Stimulated activated CD4-positive, alpha-beta T cell treated with anti-CD3 and anti-CD28 coated beads, Interleukin-4, amount 100 ng/mL, for 24 hours (primary cell): ENCODE measurements around the gene HSPA12B.

Experiments
- DNase-seq: peaks from one replicate; pipeline ENCODE4 v3.0.0-alpha.2; 2020

Gene HSPA12B

DNA sequence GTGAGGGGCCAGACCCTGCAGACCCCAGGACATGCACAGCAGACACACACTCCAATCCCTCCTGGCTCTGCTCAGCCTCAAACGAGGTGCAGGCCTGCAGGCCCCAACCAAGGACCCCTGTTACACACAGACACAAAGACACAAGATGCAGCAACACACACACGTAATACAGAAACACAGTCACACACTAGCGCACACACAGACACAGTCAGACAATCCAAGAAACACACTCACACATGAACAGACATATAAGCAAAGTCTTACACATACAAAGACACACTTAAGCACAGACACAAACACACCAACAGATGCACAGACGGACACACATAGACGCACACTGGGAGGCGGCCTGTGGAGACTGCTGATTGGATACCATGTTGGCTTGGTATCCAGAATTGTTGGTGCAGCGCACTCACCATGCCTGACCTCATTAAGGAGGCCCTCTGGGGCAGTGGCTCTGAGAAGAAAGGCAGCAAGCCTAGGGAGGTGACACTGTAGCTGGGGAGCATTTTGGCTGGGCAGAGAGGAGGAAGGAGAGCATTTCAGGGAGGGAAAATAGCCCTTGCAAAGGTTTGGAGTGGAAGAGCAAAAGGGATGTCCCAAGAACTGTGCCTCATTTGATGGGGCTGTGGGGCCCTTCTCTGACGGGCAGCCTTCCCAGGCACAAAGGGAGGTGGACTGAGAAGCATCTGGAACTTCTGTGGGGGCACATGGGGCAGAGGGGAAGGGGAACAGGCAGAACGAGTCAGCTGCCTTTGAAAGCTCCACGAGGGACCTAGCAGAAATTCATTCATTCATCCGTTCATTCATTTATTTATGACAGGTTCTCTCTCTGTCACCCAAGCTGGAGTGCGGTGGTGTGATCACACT, 1.4 kb upstream of the HSPA12B start:
- no peak for DNase-seq

DNA sequence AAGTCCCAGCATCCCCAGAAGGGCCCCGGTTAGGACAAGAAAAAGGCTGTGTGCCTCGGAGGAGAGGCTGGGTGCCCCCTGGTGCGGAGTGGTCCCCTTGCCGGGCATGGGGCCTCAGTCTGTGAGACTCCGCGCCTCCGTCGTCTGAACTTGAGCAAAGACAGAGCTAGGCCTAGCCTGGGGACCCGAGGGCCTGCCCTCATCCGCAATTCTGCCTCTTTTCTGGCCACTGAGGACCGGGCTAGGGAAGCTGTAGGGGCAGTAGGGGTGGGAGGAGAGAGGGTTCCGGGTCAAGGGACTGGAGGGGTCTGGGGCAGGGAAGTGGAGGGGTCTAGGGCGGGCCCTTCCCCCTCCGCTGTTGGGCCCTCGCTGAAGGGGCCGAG, 550 bp upstream of the HSPA12B start:
- no peak for DNase-seq

DNA sequence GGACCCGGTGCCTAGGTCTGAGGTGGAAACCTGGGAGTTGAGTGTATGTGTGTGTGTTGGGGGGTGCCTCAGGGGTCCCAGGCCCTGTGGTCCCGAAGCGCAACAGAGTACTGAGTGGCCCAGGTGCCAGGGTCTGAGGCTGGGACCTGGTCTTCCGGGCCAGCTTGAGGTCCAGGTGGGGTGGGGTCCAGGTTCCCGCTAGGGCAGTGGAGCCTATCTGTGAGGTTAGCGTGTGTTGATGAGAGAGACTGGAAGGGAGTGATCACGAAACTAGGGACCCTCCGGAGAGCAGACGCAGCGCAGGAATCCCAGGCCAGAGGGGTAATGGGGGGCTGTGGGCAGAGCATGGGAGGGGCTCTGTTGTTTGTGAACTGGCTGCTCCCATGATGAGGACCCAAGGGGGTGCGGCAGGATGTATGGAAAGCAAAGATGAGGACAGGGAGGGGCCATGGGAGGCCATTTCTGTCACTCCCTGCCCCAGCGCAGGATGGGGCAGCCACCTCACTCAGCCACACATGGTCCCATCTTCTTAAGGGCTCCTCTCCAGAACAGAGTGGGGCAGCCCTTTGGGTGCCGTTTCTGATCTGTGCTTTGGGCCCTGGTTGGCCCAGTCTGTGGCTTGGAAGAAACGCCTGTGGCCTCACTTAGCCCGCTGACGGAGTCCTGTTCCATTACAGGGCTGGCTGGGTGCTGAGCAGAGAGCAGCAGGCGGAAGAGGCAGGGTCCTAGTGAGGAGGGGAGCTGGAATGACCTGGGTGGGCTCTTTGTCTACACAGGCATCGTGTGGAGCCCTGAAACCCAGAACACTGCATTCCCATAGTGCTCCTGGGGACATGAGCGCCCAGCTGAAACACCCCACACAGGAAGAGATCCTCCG, 872 bp downstream of the HSPA12B start:
- DNase-seq = no peak

DNA sequence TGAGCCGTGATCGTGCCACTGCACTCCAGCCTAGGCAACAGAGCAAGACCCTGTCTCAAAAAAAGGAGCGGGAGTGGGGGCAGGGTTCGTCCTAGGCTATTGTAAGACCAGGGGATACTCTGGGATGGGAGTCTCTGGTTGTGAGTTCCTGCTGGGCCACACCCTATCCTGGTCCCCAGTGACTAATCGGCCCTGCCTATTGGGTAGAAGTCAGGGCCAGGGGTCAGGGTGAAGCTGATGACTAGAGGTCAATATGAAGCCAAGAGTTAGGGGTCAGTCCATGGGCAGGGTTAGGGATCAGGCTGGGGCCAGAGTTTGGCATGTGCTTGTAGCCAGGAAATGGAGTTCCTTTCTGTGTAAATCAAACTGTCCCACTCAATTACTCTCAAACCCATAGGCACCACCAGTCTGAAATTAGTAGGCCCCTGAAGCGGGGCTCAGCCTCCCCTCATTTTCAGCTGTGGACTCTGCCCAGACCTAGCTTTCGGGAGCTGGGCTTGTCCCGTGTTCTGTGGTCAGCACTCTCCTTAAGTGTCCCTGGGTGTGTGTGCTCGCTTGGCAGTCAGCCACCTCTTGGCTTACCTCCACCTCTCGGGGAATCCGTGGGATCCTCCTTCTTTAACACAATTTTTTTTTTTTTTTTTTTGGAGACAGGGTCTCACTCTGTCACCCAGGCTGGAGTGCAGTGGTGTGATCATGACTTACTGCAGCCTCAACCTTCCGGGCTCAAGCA, 1.8 kb downstream of the HSPA12B start:
- DNase-seq = no peak

DNA sequence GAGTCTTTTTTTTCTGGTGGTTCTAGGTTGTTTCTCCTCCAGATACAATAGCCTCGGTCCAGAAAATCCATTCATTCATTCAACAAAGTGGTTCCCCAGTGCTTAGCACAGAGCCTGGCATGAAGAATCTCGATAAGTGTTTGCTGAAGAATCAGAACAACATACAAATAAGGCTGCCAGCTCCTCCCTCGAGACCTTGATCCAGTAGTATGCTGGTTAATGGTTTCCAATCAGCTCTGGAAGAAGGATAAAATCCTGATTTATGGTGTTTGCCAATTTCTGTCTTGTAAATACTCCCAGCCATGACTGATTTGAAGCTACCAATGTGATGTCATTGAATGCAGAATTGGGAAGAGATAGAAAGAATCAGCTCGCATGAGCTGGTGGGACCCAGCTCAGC, 3.3 kb downstream of the HSPA12B start:
- DNase-seq = no peak

DNA sequence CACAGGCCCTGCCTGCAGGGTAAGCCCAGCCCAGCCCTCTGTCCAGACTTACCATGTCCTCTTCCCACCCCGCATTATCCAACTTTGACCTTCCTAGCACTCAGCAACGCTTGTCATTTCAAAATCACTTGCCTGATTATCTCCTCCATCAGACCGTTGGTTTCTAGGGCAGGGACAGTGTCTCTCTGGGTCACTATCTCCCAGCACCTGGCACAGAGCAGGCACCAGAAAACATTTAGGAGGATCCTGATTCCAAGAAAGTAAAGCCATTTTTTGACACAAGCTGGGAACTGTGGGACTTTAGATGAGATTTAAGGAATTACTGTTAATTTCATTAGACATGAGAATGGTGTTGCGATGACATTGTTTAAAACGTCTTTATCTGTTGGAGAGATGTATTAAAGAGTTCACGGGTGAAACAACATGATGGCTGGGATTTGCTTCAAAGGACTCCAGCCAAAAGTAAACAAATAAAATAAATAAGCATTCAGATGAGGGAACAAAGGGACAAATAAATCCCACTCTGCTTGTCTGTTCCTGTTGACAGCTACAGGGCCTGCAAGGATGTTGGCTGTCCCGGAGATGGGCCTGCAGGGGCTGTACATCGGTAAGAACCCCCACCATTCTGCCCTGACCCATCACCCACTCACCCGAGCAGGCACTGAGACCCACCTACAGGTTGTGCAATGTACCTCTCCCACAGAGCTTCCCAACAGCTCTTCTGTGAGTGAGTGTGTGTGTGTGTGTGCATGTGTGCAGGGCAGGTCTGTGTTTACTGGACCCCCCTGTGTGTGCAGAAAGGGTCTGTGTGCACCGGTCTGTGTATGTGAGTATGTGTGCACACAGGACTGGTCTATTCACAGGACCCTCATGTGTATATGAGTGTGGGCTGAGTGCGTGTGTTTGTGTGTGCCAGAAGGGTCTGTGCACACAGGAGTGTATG, 5.9 kb downstream of the HSPA12B start:
- no peak for DNase-seq

DNA sequence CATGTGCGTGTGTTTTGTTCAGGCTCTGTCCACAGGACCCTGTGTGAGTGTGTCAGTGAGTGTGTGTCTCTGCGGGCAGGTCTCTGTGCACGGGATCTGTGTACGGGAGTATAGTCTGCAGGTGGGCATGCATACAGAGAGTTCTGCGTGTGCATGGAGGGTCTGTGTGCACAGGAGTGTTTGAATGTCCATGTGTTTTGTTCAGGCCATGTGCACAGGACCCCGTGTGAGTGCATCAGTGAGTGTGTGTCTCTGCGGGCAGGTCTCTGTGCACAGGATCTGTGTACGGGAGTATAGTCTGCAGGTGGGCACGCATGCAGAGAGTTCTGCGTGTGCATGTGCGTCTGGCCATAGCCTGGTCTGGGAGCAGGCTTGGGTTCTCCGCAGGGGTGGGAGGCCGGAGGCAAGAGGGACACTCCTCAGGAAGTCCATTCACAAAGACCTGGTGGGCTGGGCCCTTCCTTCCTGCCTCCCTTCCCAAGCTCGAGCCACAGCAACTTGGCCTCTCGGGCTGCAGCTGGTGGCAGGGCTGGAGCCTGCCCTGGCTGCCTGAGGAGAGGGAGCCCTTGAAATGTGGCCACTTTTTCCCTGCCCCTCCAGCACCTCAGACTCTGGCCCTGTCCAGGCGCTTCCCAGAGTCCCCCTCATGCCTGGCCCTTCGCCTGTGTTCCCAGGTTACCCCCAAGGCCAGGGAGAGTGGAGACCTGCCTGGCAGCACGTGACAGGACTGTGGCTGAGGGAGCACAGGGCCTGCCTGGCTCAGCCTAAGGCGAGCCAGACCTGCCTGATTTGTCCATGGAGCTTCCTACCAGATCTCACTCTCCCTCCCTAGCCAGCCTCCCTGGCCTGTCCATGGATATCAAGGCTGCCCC, 6.8 kb downstream of the HSPA12B start:
- no peak for DNase-seq

DNA sequence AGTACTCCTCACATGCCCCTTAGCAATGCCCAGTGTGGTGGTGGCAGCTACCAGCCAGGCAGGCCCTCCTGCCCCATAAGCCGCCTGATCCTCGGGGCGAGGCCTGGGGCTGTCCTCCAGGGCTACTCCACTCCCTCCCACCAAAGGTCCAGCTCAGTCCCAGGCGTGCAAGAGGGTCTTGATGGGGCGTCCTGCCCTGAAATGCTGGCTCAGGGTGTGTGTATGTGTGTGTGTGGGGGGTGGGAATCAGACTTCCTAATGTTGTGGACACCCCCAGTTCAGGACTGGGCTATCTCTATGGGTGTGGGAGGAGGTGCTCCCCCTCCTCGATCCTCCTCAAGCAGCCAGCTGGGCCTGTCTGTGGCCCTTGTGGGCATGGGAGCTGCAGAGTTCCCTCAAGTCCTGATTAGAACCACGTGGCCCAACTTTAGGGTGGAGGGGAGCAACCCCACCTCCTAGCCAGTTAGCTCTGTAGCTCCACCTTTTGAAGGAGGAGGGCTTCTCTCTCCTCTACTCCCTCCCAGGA, 7.5 kb downstream of the HSPA12B start:
- no peak for DNase-seq

DNA sequence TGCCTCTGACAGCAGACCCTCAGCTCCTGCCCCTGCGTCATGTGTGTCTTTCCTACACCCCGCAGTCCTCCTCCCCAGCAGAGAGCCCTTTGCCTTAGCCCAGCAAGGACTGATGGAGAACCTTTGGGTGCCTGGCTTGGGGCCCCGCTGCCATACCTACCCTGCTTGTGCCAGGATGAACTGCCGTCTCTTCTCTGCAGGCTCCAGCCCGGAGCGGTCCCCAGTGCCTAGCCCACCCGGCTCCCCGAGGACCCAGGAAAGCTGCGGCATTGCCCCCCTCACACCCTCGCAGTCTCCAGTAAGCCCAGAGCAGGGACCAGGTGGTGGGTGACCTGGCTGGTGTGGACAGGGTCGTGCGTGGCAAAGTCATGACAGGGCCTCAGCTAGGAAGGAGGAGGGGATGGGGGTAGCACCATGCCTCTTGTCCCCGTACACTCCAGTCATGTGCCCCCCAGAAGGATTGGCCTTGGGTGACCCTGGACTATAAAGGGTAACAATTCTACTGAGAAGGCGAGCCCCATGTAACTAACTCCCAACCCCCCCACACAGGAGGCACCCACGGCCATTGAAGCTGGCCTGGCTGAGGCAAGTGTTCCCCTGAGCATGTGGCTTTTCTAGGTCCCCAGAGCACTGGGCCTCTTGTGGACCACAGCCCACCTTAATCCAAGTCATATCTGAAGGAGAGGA, 8.3 kb downstream of the HSPA12B start:
- DNase-seq = no peak

DNA sequence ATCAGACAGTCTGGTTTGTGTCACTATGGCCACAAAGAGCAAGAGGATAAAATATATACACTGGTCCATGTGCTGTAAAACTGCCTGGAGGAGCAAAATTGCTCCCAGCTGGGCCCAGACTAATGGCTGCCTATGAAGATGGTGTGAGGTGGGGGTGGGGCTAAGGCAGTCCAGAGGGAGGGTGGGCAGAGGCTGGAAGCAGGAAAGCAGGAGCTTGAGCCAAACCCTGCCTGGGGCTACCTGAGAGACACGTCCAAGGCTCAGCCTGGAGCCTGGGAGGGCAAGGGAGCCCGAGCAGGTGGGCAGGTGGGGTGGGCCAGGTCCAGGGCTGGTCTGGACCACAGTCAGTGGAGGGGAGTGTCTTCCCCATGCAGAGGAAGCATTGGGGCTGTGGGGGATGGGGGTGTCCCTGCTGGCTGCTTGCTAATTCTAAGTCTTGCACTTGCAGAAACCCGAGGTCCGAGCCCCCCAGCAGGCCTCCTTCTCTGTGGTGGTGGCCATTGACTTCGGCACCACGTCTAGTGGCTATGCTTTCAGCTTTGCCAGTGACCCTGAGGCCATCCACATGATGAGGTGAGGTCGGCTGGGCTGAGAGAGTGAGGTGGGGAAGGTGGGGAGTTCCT, 9.5 kb downstream of the HSPA12B start:
- DNase-seq = no peak

DNA sequence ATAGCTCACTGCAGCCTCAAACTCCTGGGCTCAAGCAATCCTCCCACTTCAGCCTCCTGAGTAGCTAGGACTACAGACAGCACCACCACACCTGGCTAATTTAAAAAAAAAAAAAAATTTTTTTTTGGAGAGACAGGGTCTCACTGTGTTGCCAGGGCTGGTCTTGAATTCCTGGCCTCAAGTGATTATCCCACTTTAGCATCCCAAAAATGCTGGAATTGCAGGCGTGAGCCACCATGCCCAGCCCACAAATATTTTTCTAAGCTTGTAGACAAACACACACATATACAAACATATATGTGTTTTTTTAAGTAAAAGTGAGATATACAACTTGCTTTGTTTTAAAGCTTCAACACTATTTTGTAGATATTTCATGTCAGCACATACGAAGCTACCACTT, 10.8 kb downstream of the HSPA12B start:
- DNase-seq = no peak

DNA sequence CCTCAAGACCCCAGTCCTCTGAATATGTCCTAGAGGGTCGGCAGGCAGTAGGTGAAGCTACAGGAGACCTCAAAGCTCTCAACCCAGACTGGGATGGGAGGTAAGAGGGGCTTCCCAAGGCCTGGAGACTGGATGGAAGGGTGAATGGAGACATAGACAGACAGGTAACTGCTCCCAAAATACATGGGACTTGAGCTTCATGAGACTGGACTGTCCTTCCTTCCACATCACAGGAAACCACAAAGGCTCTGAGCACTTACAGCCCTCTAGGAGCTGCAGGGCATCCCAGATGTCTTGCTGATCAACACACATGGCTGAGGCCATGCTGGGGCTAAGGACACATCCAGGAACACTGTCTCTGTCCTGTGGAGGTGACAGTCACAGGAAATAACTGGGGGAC, 11.6 kb downstream of the HSPA12B start:
- DNase-seq = no peak

DNA sequence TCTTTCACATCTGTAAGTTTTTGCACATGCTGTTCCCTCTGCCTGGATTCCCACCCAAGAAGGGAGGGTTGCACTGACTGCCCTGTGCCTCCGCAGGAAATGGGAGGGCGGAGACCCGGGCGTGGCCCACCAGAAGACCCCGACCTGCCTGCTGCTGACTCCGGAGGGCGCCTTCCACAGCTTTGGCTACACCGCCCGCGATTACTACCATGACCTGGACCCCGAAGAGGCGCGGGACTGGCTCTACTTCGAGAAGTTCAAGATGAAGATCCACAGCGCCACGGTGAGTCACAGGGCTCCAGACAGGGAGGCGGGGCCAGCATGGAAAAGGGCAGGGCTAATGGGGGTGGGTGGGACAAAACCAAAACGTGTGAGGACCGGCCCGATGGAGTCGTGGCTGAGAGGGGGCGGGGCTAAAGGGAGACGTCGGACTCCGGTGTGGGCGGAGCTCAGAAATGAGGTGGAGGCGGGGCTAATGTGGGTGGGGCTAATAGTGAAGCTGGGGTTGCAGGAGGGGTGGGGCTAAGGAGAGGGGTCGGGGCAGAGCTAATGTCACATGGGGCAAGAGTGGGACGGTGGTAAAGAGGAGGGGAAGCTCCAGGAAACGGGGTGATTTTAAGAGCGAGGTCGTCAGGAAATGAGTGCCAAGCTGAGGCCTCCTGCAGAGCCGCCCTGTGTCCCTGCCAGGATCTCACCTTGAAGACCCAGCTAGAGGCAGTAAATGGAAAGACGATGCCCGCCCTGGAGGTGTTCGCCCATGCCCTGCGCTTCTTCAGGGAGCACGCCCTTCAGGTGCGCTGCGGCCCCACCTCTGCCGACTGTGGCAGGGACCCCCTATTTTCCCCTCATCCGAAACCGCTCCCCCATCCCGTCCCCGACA, 12.6 kb downstream of the HSPA12B start:
- DNase-seq = peak; percentile 77

DNA sequence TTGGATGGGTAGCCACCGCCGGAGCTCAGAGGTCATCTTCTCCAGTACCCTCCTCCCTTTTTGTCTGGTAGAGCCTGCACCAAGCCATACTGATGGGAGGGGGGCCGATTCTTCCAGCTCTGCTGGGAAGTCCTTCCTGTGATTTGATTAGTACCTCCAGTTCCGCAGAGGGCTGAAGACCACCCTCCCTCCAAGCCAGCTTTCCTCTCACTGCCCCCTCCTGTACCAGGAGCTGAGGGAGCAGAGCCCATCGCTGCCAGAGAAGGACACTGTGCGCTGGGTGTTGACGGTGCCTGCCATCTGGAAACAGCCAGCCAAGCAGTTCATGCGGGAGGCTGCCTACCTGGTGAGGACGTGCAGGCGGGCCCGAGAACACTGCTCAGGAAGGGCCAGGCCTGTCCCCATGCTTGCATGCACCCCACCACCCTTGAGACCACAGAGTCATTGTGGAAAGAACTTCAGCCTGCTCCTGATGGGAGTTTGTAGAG, 13.2 kb downstream of the HSPA12B start:
- no peak for DNase-seq

DNA sequence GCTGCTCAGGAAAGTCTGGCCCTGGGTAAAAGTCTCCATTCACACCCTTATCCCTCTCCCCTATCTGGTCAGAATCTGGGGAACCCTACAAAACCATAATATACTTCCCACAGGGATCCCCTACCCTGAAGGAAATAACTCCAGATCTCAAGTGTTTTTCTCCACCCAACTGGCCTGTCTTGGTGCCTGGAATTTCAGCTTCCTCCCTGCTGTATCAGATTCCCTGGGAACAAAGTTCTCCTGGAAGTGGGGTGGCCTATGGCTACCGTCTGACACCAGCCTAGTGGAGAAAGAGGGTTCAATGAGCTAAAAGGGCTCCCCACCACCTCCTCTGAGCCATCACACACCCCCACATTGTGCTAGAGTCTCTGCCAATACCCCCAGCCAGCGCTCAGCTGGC, 15.0 kb downstream of the HSPA12B start:
- no peak for DNase-seq

DNA sequence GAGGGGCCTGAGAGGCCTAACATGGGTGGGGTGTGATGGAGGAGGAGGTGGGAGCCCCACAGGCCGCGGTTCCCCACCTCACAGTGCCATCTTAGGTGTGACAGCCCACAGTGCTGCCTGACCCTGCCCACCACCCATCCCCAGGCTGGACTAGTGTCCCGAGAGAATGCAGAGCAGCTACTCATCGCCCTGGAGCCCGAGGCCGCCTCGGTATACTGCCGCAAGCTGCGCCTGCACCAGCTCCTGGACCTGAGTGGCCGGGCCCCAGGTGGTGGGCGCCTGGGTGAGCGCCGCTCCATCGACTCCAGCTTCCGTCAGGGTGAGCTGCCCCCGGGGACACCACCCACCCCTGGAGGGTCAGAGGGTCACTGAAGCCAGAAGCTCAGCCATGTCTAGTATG, 15.6 kb downstream of the HSPA12B start:
- no peak for DNase-seq

DNA sequence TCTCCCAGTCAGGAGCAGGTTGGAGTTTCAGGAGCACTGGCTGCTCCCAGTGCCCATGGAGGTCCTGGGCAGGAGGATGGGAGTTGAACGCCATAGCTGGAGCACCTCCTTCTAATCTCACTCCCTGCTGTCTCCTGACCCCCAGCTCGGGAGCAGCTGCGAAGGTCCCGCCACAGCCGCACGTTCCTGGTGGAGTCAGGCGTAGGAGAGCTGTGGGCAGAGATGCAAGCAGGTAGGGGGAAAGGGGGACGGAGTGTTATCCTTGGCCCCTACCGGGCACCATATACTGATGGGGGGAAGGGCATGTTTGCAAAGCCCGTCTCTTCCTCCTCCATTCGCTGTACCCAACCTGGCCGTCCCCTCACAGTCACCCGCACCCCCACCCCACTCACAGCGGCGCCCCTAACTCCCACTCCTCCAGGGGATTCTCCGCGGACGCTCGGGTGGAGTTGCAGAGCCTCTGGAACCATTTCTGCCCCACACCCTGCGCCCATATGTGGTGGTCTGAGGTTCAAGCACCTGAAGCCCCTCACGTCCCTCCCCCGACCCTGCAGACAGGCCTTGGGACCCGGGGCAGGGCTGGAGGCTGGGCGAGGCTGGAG, 16.7 kb downstream of the HSPA12B start:
- no peak for DNase-seq
